CD4-positive, alpha-beta T cell treated with Interleukin-15 for 4 hours (primary cell): ENCODE measurements around the gene MYH10.

Source experiments
- DNase-seq: peaks from one replicate; pipeline ENCODE4 v3.0.0-alpha.2; 2020; ENCODE audit warnings: low spot score

Gene MYH10

DNA sequence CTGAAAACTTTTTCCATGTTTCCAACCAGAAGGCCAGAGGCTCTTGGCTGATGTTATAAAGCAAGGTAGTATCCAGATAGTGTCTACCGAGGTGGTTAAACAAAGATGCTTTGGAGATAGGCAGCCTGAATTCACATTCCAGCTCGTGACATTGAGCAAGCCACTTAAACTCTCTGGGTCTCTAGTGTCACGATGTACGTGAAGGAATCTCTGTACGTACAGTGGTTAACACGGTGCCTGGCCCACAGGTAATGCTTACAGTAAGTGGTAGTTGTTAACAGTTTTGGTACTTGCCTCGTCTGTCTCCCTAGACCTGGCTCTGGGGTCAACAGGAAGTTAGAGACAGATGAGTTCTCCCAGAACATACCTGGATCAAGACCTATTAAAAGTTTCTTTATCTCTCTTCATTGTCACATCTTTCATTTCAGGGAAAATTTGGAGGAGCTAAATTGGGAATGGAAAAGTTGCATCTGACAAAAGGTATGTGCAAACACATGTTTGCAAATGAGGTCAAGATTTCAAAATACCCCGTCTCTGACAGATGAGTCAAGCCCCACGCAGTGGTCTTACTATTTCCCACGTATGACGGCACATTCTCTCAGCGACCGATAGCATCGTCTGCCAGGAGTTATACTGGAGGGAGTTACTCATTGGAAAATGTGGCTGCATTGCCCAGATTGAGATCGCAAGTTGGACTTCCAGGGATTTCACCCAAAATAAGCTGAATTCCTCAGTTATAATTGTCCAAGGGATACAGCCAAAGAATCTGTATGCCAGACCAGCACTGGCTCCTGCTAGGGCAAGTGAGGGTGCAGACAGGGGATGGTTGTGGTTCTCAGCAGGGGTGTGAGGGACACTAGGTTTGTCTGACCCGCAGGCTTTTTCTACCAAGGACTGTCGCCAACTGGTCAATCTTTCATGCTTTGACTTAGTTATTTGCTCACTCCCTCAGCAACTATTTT lies 18.9 kb upstream of the MYH10 start:
- DNase-seq, result no peak

DNA sequence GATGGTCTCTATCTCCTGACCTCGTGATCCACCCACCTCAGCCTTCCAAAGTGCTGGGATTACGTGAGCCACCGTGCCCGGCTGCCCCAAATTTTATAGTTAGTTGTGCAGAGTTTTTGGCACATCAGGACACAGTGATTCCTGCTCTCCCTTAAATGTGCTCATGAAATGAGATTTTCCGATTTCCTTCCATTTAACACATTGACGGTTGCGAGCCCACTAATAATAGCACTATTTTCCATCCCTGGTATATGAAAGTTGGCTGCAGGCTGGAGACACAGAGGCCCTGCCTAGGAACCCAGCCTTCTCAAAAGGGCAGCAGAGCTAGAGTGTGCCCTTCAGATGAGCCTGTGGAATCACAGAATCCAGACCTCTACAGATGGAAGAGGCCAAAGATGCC lies 17.4 kb upstream of the MYH10 start:
- no peak for DNase-seq

GRCh38 chr17:8647202-8647601 lies 16.7 kb upstream of the MYH10 start:
- no peak for DNase-seq

GRCh38 chr17:8644507-8644902 lies 14.0 kb upstream of the MYH10 start:
- DNase-seq, result no peak

GRCh38 chr17:8643855-8644506 lies 13.5 kb upstream of the MYH10 start:
- no peak for DNase-seq

DNA sequence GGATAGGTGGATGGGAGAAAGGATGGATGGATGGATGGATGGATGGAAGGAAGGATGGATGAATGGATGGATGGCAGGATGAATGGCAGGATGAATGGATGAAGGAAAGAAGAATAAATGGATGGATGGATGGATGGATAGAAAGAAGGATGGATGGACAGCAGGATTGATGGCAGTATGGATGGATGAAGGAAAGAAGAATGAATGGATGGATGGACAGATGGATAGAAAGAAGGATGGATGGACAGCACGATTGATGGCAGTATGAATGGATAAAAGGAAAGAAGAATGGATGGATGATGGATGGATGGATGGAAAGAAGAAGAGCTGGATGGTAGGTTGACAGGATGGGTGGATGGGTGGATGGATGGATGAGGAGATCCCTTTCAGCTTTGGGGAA lies 9.2 kb upstream of the MYH10 start:
- DNase-seq, result no peak

DNA sequence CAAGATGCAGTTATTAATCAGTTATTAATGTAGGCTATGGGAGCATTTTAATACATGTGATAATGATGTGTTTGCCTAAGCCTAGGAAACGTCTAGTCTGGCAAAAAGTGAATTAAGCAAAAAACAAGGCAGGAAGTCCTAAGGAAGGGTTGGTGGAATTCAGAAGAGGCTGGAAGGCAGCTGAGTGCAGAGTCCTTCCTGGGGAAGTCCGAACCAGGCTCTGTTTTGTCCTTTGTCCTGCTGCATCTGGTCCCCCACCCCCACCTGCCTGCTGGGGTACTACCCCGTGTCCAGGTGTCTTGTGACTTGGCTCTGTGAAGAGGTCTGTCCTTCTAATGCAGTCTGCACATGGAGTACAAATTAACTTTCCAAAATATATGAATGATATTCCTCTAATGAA lies 1.5 kb upstream of the MYH10 start:
- no peak for DNase-seq

DNA sequence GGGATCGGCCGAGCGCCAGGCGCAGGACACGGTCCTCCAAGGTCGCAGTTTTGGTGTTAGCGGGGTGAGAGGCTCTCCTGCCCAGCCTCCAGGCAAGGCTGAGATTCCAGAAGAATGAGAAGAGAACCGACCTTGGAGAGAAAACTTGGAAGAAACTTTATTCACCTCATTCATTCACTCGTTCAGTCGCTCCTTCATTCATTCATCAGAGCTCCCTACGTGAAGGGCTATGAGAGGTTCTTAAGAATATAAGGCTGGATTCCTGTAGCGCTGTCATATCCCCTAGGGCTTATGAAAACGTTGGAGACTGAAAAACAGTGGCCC lies 991 bp upstream of the MYH10 start:
- no peak for DNase-seq

GRCh38 chr17:8630802-8631553 lies 453 bp upstream of the MYH10 start:
- DNase-seq, result peak; percentile 89

GRCh38 chr17:8629371-8630226 lies 926 bp downstream of the MYH10 start:
- DNase-seq, result no peak

DNA sequence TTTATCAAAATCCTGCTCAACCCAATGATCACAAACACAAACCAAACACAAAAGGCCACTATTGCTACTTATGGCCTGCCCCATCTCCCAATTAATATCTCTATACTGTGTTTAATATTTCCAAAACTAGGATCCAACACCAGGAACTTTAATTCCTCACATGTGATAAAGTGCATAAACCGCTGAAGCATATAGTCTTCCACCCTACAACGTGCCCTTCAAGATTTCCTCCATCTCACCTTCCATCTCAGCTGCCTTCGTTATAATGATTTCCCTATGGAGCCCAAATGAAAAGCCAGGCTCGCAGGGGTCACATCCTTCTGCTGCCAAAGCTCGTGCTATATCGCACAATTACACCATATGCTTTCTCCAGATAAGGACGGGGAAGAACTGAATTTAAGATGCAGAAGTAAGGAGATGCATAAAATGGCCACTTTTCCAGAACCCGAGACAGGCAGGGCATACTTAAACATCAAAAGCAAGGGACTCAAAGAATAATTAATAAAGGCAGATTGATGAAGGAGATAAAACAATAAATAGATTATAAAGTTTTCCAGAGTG lies 1.8 kb downstream of the MYH10 start:
- no peak for DNase-seq

GRCh38 chr17:8628172-8628571 lies 2.4 kb downstream of the MYH10 start:
- no peak for DNase-seq

GRCh38 chr17:8623591-8623990 lies 6.9 kb downstream of the MYH10 start:
- DNase-seq, result no peak

DNA sequence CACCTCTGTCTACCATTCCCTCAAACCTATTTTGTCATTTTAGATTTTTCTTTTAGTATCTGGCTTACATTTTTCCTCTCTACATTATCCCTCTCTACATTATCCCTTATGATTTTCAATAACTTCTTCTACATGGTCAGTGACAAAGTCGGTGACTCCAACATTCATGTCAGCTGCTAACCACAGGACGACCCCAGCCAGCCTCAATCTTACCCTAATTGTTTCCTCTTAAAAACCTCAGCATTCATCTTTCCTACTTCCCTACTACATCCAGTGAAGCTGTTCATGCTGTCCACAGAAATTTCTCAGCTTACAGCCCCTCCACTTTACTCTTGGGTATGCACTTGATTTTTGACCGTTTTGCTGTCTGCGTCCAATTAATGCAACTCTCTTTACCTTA lies 8.3 kb downstream of the MYH10 start:
- no peak for DNase-seq

DNA sequence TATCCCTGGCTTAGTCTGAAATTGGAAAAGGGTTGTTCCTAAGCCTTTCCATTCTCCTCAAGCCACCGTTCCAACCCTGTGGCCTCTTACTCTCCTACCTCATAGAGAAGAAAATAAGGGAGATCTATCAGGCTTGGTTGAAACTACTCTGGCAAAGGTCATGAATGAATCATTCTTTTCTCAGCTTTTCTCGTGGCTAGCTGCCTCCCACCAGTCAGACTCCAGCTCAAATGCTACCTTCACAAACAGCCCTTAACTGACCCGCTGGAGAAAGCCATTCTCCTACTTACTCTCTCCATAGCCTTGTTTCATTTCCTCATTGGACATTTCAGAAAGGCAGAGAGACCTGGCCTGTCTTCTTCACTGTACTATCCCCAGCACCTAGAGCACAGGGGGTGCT lies 8.9 kb downstream of the MYH10 start:
- DNase-seq, result no peak

DNA sequence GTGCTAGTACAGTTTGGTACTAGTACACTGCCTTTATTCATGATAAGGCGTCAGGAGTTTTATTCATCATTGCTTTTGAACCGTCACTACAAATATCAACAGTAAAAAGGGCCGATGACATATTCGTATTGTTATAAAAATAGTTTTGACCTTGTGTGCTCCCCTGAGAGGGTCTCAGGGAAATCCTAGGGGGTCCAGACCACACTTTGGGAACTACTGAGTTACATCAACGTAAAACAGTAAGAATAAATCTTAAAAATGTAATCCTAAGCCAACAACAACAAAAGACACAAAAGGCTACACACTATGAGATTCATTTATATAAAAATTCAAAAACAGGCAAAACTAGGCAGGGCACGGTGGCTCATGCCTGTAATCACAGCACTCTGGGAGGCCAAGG lies 11.2 kb downstream of the MYH10 start:
- no peak for DNase-seq

- no peak for DNase-seq
Observed at GRCh38 chr17:8618825-8619224, 11.7 kb downstream of the MYH10 start.

GRCh38 chr17:8614988-8615387 lies 15.5 kb downstream of the MYH10 start:
- DNase-seq, result no peak

- no peak for DNase-seq
Observed at GRCh38 chr17:8611619-8612298, 18.8 kb downstream of the MYH10 start.

GRCh38 chr17:8611137-8611536 lies 19.4 kb downstream of the MYH10 start:
- no peak for DNase-seq

- DNase-seq, result no peak
Observed at GRCh38 chr17:8610558-8610957, 20.0 kb downstream of the MYH10 start.
